ENCODE data around the gene TEPSIN.

TEPSIN gene

GRCh38 chr17:81179220-81179619 is 59.6 kb downstream of the TEPSIN start:
- H4K20me1 ChIP-seq (ENCODE audit: insufficient read depth, low read length) = no peaks in the 10 kb centered on the region; the same call in 1 of the 2 replicates
- H3K27ac ChIP-seq (ENCODE audit: low read length) = no peak overlapping the region
- H3K4me1 ChIP-seq (ENCODE audit: insufficient read depth, low read length) = no peaks in the 10 kb centered on the region
- no peak overlapping the region for H3K4me3 ChIP-seq (ENCODE audit: low read depth in 1 of 2, low read length in 2 of 2)
- ATAC-seq (ENCODE audit: insufficient read depth, low read depth) (no peak), DNase-seq (no peak)
- H3K79me2 ChIP-seq (ENCODE audit: insufficient read depth, low read length) = no peaks in the 10 kb centered on the region
- H2AFZ ChIP-seq (ENCODE audit: low read depth, low read length) = no peak overlapping the region
- H3K9me3 ChIP-seq (ENCODE audit: insufficient read depth, low read length, severe bottlenecking) = no peaks in the 10 kb centered on the region
- H3K36me3 ChIP-seq (ENCODE audit: insufficient read depth, low read length) = no peaks in the 10 kb centered on the region
- no peak overlapping the region for H3K4me2 ChIP-seq (ENCODE audit: insufficient read depth, low read length)
- H3K27me3 ChIP-seq (ENCODE audit: insufficient read depth, low read length, poor library complexity) = no peaks in the 10 kb centered on the region
- TF ChIP-seq EZH2 (IDR thresholded peaks at IDR 0.05; ENCODE audit: borderline replicate concordance, low read depth, low read length, severe bottlenecking) (no peak), CTCF (IDR thresholded peaks at IDR 0.05; ENCODE audit: borderline replicate concordance, extremely low read depth, low read length, poor library complexity, severe bottlenecking) (no peak)
- H3K9ac ChIP-seq (ENCODE audit: low read depth, low read length) = no peak overlapping the region

Data from DND-41 (cell line).